Fibroblast of villous mesenchyme (primary cell): Measurements from ENCODE around the gene ECHS1. TPM values are rescaled to one million over a fixed set of nuclear protein-coding genes. Genes with fewer than 3 reads are reported as not detected.

ENCODE experiments used
- small RNA-seq: library from RNA; depleted of rRNA; stranded (forward); fragments of <200 nt; gene quantifications from one replicate; pipeline ENCODE3, GENCODE V24; 2012
- total RNA-seq: library from RNA; depleted of rRNA; stranded (reverse); fragments of >200 nt; gene quantifications from 2 replicates; pipeline ENCODE4 v1.2.3, GENCODE V29; 2012

Gene ECHS1
- total RNA-seq, 1 donor, result 59.6 TPM

Small RNAs within 50 kb of the gene (small RNA-seq; reads per million reads assigned to genes)
- not detected for gene AL360181.4
- gene BANF1P2, result not detected
- gene MIR3944, result 0.28 reads per million

Other genes with a start within 250 kb of the ECHS1 start
- gene KNDC1, start 213.1 kb downstream of the ECHS1 start, total RNA-seq, result 1.9 and 5.6 TPM in 2 replicates
- gene UTF1, start 143.1 kb downstream of the ECHS1 start, total RNA-seq, result not detected in 2 replicates
- gene VENTX, start 135.5 kb downstream of the ECHS1 start, total RNA-seq, result not detected in 2 replicates
- gene ADAM8, start 96.5 kb downstream of the ECHS1 start, total RNA-seq, result 2.3 and 7.8 TPM in 2 replicates
- 56.7 and 66.9 TPM in 2 replicates for gene TUBGCP2, start 64.5 kb downstream of the ECHS1 start, total RNA-seq
- gene ZNF511, start 64.4 kb downstream of the ECHS1 start, total RNA-seq, result 21.2 and 27.1 TPM in 2 replicates
- gene CALY, start 36.5 kb downstream of the ECHS1 start, total RNA-seq, result not detected in 2 replicates
- gene PRAP1, start 26.0 kb downstream of the ECHS1 start, total RNA-seq, result not detected in 2 replicates
- 7.3 and 13.2 TPM in 2 replicates for gene FUOM, start 15.3 kb downstream of the ECHS1 start, total RNA-seq
- gene PAOX, start 5.9 kb upstream of the ECHS1 start, total RNA-seq, result 6.4 and 7.8 TPM in 2 replicates
- 22.5 and 35.4 TPM in 2 replicates for gene MTG1, start 20.8 kb upstream of the ECHS1 start, total RNA-seq
- 0.32 and 0.43 TPM in 2 replicates for gene SPRN, start 51.3 kb upstream of the ECHS1 start, total RNA-seq
- gene SCART1, start 80.6 kb upstream of the ECHS1 start, total RNA-seq, result 2.6 and 4.2 TPM in 2 replicates
- gene CYP2E1, start 154.0 kb upstream of the ECHS1 start, total RNA-seq, result 1.3 and 1.6 TPM in 2 replicates
- gene SYCE1, start 192.2 kb upstream of the ECHS1 start, total RNA-seq, result 1.3 and 1.6 TPM in 2 replicates